ENCODE data around the gene C13orf46. TPM values are rescaled to one million over a fixed set of nuclear protein-coding genes. Genes with fewer than 3 reads are reported as not detected.
A peak's percentile ranks its signal among the peaks of the same experiment; 100 is the strongest.
"Not testable (repeated sequence)": the region's sequence is repeated elsewhere in the genome, so short reads cannot be mapped to it uniquely, and the experiment has no call there.

Gene C13orf46
- 0.33 TPM for total RNA-seq
- long read RNA-seq = 0 reads

DNA sequence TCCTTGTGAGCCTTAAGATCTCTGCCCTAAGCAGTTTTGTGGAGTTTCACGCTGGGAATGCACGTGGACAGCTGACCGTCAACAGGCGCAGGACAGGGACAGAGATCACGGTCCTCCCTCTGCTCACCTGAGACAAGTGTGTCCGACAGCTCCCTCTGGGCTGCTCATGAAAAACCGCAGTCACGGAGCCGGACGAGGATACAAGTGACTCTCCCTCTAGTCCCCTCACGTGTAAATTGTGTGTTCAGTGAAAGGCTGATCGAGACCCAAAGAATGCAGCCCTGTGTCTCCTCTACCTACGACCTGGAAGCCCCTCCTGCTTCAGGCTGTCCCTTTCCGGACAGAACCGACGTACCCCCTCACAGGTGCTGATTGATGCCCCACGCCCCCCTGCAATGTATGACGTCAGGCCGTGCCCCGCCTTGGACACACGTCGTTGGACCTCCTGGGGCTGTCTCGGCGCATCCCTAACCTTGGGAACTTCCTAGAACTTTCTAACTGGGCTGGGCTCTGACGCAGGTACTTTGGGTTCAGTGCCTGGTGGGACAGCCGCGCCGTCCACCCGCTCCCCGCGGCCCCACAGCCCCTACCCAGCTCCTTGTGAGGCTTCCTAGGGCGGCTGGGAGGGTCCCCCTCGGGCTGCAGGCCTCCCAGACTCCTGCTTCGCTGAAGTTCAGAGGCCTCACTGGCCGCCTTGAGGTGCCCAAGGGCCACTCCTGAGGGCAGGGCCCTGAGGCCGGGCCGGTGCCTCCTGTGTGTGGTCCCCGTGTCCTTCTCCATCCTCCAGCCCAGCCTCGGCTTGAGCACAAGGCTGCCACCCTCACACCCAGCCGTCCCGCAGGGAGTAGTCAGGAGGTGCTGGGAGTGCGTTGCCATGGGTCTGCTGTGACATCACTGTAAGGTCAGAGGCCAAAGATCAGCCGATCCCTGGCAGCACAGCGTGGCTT is at the start of gene C13orf46:
Gene C13orf46 (minus strand): TSS at position 859 of the 947 bp plus-strand sequence. CDS start 79 bp downstream, at position 780.
- TF ChIP-seq, protein P1, sequence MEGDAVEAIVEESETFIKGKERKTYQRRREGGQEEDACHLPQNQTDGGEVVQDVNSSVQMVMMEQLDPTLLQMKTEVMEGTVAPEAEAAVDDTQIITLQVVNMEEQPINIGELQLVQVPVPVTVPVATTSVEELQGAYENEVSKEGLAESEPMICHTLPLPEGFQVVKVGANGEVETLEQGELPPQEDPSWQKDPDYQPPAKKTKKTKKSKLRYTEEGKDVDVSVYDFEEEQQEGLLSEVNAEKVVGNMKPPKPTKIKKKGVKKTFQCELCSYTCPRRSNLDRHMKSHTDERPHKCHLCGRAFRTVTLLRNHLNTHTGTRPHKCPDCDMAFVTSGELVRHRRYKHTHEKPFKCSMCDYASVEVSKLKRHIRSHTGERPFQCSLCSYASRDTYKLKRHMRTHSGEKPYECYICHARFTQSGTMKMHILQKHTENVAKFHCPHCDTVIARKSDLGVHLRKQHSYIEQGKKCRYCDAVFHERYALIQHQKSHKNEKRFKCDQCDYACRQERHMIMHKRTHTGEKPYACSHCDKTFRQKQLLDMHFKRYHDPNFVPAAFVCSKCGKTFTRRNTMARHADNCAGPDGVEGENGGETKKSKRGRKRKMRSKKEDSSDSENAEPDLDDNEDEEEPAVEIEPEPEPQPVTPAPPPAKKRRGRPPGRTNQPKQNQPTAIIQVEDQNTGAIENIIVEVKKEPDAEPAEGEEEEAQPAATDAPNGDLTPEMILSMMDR (IDR thresholded peaks at IDR 0.05; ENCODE audit: borderline replicate concordance) = no peak
- Histone ChIP-seq H3K4me1 (peaks cover 20% of the 10 kb centered on the region), H3K4me3 (no peak within 1 kb of the TSS), H3K9me3 (replicated peaks) (no peaks in the 10 kb centered on the region), H3K27ac (replicated peaks) (no peak within 1 kb of the TSS), H3K27me3 (ENCODE audit: low read depth) (no peaks in the 10 kb centered on the region), H3K36me3 (peaks cover 22% of the 10 kb centered on the region)
- intact Hi-C loops (cut with micrococcal nuclease) = no loop called here
- DNase-seq = peak; percentile 12

DNA sequence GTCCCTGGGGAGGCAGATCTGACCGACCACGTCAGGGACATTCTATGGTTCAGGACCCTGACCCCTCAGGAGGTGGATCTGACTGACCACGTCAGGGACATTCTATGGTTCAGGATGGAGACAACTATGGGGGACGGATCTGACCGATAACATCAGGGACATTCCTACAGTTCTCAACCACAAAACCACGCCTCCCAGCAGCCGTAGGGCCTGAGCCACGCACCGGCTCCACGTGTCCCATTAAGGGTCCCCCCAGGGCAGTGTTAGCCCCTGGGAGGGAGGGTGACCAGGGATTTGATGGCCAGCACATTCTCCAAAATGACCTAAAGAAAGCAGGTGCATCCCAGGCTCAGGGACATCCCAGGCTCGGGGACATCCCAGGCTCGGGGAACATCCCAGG is 49.0 kb upstream of the C13orf46 start:
- no peak overlapping the region for H3K4me3 ChIP-seq
- H3K4me1 ChIP-seq = peaks cover 24% of the 10 kb centered on the region
- no peak overlapping the region for H3K27ac ChIP-seq (replicated peaks)
- no peaks in the 10 kb centered on the region for H3K27me3 ChIP-seq (ENCODE audit: low read depth)
- TF ChIP-seq, protein P1 (IDR thresholded peaks at IDR 0.05; ENCODE audit: borderline replicate concordance) = no peak
- DNase-seq = no peak
- peaks cover 44% of the 10 kb centered on the region for H3K36me3 ChIP-seq
- intact Hi-C loops (cut with micrococcal nuclease) = no loop called here
- no peaks in the 10 kb centered on the region for H3K9me3 ChIP-seq (replicated peaks)

DNA sequence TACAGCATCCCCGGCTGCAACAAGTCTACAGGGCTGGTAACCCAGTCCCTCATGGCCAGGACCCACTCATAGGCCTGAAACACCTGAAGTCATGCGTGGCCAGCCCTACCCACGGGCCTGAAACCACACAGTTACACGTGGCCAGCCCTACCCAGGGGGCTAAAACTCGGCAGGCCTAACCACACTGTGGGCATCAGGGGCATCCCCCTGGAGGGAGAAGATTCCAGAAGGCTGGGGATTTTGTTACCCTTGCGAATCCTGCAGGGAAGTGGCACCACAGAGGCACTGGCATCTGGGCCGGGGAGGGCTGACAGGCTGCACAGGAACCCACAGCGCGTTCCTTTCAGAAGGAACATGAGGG is 48.4 kb upstream of the C13orf46 start:
- H3K27me3 ChIP-seq (ENCODE audit: low read depth) = no peaks in the 10 kb centered on the region
- intact Hi-C loops (cut with micrococcal nuclease) = no loop called here
- TF ChIP-seq, protein P1 (IDR thresholded peaks at IDR 0.05; ENCODE audit: borderline replicate concordance) = no peak
- H3K4me3 ChIP-seq = no peak overlapping the region
- H3K27ac ChIP-seq (replicated peaks) = no peak overlapping the region
- no peaks in the 10 kb centered on the region for H3K9me3 ChIP-seq (replicated peaks)
- no peak for DNase-seq
- peaks cover 49% of the 10 kb centered on the region for H3K36me3 ChIP-seq
- H3K4me1 ChIP-seq = peaks cover 20% of the 10 kb centered on the region

DNA sequence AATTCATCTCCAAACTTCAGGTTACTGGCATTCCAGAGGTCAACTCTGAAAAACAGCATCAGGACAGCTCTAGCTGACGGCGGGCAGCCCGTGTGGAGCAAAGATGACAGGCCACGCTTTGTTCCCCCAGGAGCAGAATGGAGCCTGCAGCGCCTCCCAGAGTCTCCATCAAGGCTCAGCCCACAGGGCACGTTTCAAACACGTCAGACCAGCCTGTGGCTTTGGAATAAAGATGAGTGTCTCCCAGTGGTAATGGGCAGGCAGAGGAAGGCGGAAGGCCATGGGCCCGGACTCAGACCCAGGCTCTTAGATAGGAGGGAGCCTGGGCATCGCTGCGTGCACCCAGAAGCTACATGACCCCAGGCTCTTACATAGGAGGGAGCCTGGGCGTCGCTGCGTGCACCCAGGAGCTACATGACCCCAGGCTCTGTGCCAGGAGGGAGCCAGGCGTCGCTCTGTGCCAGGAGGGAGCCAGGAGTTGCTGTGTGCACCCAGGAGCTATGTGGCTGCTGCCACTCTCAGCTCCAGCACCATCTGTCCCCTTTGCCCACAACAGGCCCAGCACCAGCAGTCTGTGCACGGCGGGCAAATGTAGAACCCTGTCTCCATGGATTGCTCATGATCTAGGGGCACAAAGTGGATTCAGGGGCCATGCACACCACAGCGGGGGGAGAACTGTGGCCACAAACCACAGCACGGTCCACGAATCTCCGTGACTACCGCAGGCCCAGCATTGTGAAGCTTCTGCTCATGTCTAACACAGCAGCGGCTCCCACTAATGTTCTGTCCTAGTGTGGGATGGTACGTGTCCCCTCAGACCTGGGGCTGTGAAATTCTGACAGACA is 47.8 kb upstream of the C13orf46 start:
- TF ChIP-seq, protein P1 (IDR thresholded peaks at IDR 0.05; ENCODE audit: borderline replicate concordance) = no peak
- peaks cover 15% of the 10 kb centered on the region for H3K4me1 ChIP-seq
- no peak overlapping the region for H3K27ac ChIP-seq (replicated peaks)
- H3K36me3 ChIP-seq = peaks cover 55% of the 10 kb centered on the region
- H3K4me3 ChIP-seq = no peak overlapping the region
- H3K27me3 ChIP-seq (ENCODE audit: low read depth) = no peaks in the 10 kb centered on the region
- DNase-seq = no peak
- no peaks in the 10 kb centered on the region for H3K9me3 ChIP-seq (replicated peaks)
- intact Hi-C loops (cut with micrococcal nuclease) = no loop called here

DNA sequence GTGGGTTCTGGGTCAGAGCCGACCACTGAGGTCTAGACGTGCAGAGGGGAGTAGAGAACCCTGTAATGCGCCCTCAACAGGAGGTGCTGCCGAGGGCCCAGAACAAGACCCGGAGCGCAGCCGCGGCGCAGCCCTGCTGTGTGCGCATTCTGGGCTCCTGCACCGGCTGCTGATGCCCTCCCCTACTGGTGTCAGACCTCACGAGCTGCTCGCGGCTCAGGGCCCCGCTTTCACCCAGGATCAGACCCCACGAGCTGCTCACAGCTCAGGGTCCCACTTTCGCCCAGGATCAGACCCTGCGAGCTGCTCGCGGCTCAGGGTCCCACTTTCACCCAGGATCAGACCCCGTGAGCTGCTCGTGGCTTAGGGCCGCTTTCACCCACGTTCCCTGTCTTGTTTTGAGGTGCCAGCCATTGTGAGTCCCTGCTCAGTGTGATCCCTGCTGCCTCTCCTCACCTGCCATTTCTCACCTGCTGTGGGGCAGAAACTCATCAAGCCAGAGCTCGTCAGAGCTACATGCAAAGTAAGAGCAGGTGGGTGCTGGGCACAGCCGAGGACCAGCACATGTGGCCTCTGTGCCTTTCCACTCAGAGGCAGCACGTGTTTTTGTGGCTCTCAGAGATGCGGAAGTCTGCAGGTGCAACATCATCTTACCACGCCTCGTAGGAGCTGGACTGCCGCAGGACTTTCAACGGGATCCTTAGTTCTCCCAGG is 47.0 kb upstream of the C13orf46 start:
- TF ChIP-seq, protein P1 (IDR thresholded peaks at IDR 0.05; ENCODE audit: borderline replicate concordance) = no peak
- peaks cover 7% of the 10 kb centered on the region for H3K4me1 ChIP-seq
- DNase-seq = no peak
- H3K27ac ChIP-seq (replicated peaks) = no peak overlapping the region
- intact Hi-C loops (cut with micrococcal nuclease) = no loop called here
- H3K9me3 ChIP-seq (replicated peaks) = no peaks in the 10 kb centered on the region
- H3K27me3 ChIP-seq (ENCODE audit: low read depth) = no peaks in the 10 kb centered on the region
- no peak overlapping the region for H3K4me3 ChIP-seq
- H3K36me3 ChIP-seq = peaks cover 59% of the 10 kb centered on the region

DNA sequence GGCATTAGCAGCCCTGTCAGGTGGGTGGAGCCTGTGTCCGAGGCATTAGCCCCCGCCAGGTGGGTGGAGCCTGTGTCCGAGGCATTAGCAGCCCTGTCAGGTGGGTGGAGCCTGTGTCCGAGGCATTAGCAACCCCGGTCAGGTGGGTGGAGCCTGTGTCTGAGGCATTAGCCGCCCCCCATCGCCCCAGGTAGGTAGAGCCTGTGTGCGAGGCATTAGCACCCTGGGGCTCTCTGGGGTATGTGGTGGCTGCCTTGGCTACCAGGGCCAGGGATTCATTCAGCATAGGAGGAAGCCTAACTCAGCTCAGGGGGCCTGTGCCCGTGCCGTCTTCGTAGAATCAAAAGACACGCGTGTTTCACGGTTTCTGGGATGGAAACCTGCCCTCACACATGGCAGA is 46.3 kb upstream of the C13orf46 start:
- H3K27me3 ChIP-seq (ENCODE audit: low read depth); H3K9me3 ChIP-seq (replicated peaks); intact Hi-C loops (cut with micrococcal nuclease); DNase-seq; H3K4me1 ChIP-seq; H3K4me3 ChIP-seq; H3K27ac ChIP-seq (replicated peaks): not testable (repeated sequence)
- peaks cover 62% of the 10 kb centered on the region for H3K36me3 ChIP-seq
